OCI-LY1 (cell line): ENCODE measurements around the gene PTPRD.

Source experiments
- CTCF ChIP-seq: fragments of 200-600 bp; sonication (generic), shearing (Covaris generic); IDR thresholded peaks from 2 replicates; pipeline ENCODE4 v1.5.1; 2017; ENCODE audit warnings: mild to moderate bottlenecking, antibody characterized with exemption, low read length, moderate library complexity, mixed read lengths
- EZH2 ChIP-seq: fragments of 200-600 bp; sonication (generic), shearing (Covaris generic); IDR thresholded peaks from 2 replicates; pipeline ENCODE4 v1.8.0; 2017; ENCODE audit warnings: borderline replicate concordance, mixed run types, mild to moderate bottlenecking, antibody characterized with exemption, low read length, moderate library complexity, mixed read lengths

DNA sequence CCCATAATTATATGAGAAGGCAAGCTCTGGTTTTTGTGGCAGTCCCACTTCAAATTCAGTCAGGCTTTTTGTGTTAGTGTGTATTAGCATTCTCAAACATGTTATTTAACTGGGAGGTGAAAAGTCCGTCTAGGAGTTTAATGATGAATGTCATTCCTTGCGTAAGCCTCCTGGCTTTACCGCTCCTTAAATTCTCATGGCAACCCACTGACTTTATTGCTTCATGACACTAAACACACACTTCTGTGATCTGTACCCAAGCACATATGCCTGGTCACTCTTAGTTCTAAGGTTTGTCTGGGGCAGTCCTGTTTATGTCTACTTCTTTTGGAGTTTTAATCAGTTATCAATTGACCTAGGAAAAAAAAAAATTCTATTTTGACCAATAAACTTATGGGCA, 2135.4 kb downstream of the PTPRD start:
- no peak for TF ChIP-seq CTCF
- TF ChIP-seq EZH2, result no peak
